Neural cell (in vitro differentiated cells): ENCODE data around the gene SLC13A3. TPM values are rescaled to one million over a fixed set of nuclear protein-coding genes. Genes with fewer than 3 reads are reported as not detected.

Experiments
- H2AFZ ChIP-seq: fragments of 200-600, 300-800 bp; sonication (generic), shearing (Covaris generic); 2 replicates; pipeline ENCODE4 v1.6.0; 2014; ENCODE audit warnings: low read depth, mild to moderate bottlenecking, antibody characterized with exemption, low read length, moderate library complexity
- H3F3A ChIP-seq: fragments of 200-600 bp; shearing (Covaris generic); 2 replicates; pipeline ENCODE4 v1.6.1; 2016; ENCODE audit warnings: mild to moderate bottlenecking, moderate library complexity, mixed read lengths, antibody characterized with exemption, low read length; ENCODE audit not compliant: insufficient read depth, poor library complexity, severe bottlenecking
- H3K27ac ChIP-seq: fragments of 200-600, 300-800 bp; sonication (generic), shearing (Covaris generic); 2 replicates; pipeline ENCODE4 v1.5.1; 2014; ENCODE audit warnings: mild to moderate bottlenecking, low read length, moderate library complexity
- H3K27me3 ChIP-seq: fragments of 300-800, 200-600 bp; sonication (generic), shearing (Covaris generic); 2 replicates; pipeline ENCODE4 v1.6.0; 2014; ENCODE audit warnings: mild to moderate bottlenecking, low read depth, low read length, moderate library complexity; ENCODE audit not compliant: insufficient read depth
- H3K36me3 ChIP-seq: fragments of 300-800, 200-600 bp; sonication (generic), shearing (Covaris generic); 2 replicates; pipeline ENCODE4 v1.5.1; 2014; ENCODE audit warnings: mild to moderate bottlenecking, antibody characterized with exemption, low read length, moderate library complexity; ENCODE audit not compliant: insufficient read depth
- H3K4me2 ChIP-seq: fragments of 300-800, 200-600 bp; sonication (generic), shearing (Covaris generic); 2 replicates; pipeline ENCODE4 v1.6.0; 2014; ENCODE audit warnings: mild to moderate bottlenecking, low read length
- H3K4me3 ChIP-seq: fragments of 300-800, 200-600 bp; sonication (generic), shearing (Covaris generic); 2 replicates; pipeline ENCODE4 v1.5.1; 2014; ENCODE audit warnings: mild to moderate bottlenecking, low read length, moderate library complexity
- H3K79me2 ChIP-seq: fragments of 200-600 bp; shearing (Covaris generic); replicated peaks from 2 replicates; pipeline ENCODE4 v1.6.0; 2014; ENCODE audit warnings: mild to moderate bottlenecking, low read length, moderate library complexity; ENCODE audit not compliant: insufficient read depth
- H3K9ac ChIP-seq: fragments of 300-800, 200-600 bp; sonication (generic), shearing (Covaris generic); 2 replicates; pipeline ENCODE4 v1.6.1; 2016; ENCODE audit warnings: mild to moderate bottlenecking, low read length, mixed read lengths
- H3K9me2 ChIP-seq: fragments of 200-600 bp; shearing (Covaris generic); 2 replicates; pipeline ENCODE4 v1.6.1; 2016; ENCODE audit warnings: mild to moderate bottlenecking, low read length, mixed read lengths; ENCODE audit not compliant: insufficient read depth
- H3K9me3 ChIP-seq: fragments of 200-600, 300-800 bp; sonication (generic), shearing (Covaris generic); 2 replicates; pipeline ENCODE4 v1.6.1; 2016; ENCODE audit warnings: mild to moderate bottlenecking, mixed run types, low read length, moderate library complexity, mixed read lengths
- H4K20me1 ChIP-seq: fragments of 200-600 bp; shearing (Covaris generic); 2 replicates; pipeline ENCODE4 v1.6.1; 2016; ENCODE audit warnings: mild to moderate bottlenecking, mixed run types; ENCODE audit not compliant: insufficient read depth
- EP300 ChIP-seq: fragments of 450-650 bp; conservative IDR thresholded peaks from 2 replicates; pipeline ENCODE4 v1.6.1; 2014; ENCODE audit warnings: antibody characterized with exemption, mild to moderate bottlenecking, moderate library complexity; ENCODE audit not compliant: poor library complexity, severe bottlenecking
- EZH2 ChIP-seq: fragments of 200-600, 300-800 bp; shearing (Covaris generic), sonication (generic); IDR thresholded peaks from 2 replicates; pipeline ENCODE4 v1.6.1; 2014; ENCODE audit warnings: antibody characterized with exemption, low read length, borderline replicate concordance, mild to moderate bottlenecking; ENCODE audit not compliant: insufficient read depth, poor library complexity, severe bottlenecking
- MXI1 ChIP-seq: fragments of 450-650 bp; conservative IDR thresholded peaks from 2 replicates; pipeline ENCODE4 v1.6.1; 2014; ENCODE audit warnings: antibody characterized with exemption, mild to moderate bottlenecking; ENCODE audit not compliant: poor library complexity, severe bottlenecking
- POLR2AphosphoS5 ChIP-seq: IDR thresholded peaks from 2 replicates; pipeline ENCODE4 v1.6.1; 2012
- RAD21 ChIP-seq: fragments of 450-650 bp; conservative IDR thresholded peaks from 2 replicates; pipeline ENCODE4 v1.6.1; 2014; ENCODE audit warnings: antibody characterized with exemption, mild to moderate bottlenecking, moderate library complexity
- SMC3 ChIP-seq: fragments of 450-650 bp; conservative IDR thresholded peaks from 2 replicates; pipeline ENCODE4 v1.6.1; 2014; ENCODE audit warnings: antibody characterized with exemption, mild to moderate bottlenecking, moderate library complexity; ENCODE audit not compliant: poor library complexity
- TAF1 ChIP-seq: IDR thresholded peaks from 2 replicates; pipeline ENCODE4 v1.6.1; 2012; ENCODE audit warnings: low read depth
- polyA plus RNA-seq: library from polyadenylated mRNA; depleted of rRNA; stranded (reverse); fragments of >200 nt; gene quantifications from 2 replicates; pipeline ENCODE4 v1.2.3, GENCODE V29; 2014
- TF ChIP-seq, protein P1 (sequence below): IDR thresholded peaks from 2 replicates; pipeline ENCODE4 v1.6.1; 2012; ENCODE audit warnings: borderline replicate concordance
- TF ChIP-seq, protein P2 (sequence below): fragments of 450-650 bp; IDR thresholded peaks from 2 replicates; pipeline ENCODE4 v1.5.1; 2014; ENCODE audit warnings: antibody characterized with exemption, mild to moderate bottlenecking, moderate library complexity; ENCODE audit not compliant: poor library complexity, severe bottlenecking

SLC13A3 gene
- polyA plus RNA-seq, 1 donor from 2014 or later, result 5.5 TPM

DNA sequence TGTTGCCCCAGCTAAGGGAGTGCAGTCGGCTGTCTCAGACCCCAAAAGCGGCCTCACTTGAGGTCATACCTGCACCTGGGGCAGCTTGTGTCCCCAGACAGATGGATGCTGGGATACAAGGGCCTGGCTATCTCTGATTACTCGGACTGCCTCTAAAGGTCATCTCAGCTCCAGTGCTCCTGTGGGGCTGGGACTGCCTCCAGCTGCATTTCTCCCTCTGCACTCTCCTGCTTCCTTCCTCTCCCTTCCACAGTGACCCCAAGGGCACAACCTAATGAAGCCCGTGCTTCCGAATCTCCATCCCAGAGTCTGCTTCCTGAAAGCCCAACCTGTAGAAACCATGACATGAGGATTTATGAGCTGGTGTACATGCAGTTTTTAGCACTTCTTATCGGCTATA, 78.0 kb downstream of the SLC13A3 start:
- Histone ChIP-seq H3K79me2 (no peaks in the 10 kb centered on the region), H3K27ac (no peak overlapping the region), H3K4me3 (no peak overlapping the region), H3K36me3 (no peaks in the 10 kb centered on the region), H3K27me3 (no peaks in the 10 kb centered on the region), H3K9me3 (no peaks in the 10 kb centered on the region), H3K4me2 (no peak overlapping the region), H2AFZ (no peak overlapping the region), H4K20me1 (no peaks in the 10 kb centered on the region), H3K9me2 (no peaks in the 10 kb centered on the region), H3F3A (no peaks in the 10 kb centered on the region), H3K9ac (no peak overlapping the region)
- TF ChIP-seq POLR2AphosphoS5, result no peak
- TF ChIP-seq EP300, result no peak
- TF ChIP-seq, protein P1, sequence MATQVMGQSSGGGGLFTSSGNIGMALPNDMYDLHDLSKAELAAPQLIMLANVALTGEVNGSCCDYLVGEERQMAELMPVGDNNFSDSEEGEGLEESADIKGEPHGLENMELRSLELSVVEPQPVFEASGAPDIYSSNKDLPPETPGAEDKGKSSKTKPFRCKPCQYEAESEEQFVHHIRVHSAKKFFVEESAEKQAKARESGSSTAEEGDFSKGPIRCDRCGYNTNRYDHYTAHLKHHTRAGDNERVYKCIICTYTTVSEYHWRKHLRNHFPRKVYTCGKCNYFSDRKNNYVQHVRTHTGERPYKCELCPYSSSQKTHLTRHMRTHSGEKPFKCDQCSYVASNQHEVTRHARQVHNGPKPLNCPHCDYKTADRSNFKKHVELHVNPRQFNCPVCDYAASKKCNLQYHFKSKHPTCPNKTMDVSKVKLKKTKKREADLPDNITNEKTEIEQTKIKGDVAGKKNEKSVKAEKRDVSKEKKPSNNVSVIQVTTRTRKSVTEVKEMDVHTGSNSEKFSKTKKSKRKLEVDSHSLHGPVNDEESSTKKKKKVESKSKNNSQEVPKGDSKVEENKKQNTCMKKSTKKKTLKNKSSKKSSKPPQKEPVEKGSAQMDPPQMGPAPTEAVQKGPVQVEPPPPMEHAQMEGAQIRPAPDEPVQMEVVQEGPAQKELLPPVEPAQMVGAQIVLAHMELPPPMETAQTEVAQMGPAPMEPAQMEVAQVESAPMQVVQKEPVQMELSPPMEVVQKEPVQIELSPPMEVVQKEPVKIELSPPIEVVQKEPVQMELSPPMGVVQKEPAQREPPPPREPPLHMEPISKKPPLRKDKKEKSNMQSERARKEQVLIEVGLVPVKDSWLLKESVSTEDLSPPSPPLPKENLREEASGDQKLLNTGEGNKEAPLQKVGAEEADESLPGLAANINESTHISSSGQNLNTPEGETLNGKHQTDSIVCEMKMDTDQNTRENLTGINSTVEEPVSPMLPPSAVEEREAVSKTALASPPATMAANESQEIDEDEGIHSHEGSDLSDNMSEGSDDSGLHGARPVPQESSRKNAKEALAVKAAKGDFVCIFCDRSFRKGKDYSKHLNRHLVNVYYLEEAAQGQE, result no peak
- TF ChIP-seq EZH2, result no peak
- TF ChIP-seq TAF1, result no peak
- TF ChIP-seq SMC3, result no peak
- TF ChIP-seq RAD21, result no peak
- TF ChIP-seq, protein P2, sequence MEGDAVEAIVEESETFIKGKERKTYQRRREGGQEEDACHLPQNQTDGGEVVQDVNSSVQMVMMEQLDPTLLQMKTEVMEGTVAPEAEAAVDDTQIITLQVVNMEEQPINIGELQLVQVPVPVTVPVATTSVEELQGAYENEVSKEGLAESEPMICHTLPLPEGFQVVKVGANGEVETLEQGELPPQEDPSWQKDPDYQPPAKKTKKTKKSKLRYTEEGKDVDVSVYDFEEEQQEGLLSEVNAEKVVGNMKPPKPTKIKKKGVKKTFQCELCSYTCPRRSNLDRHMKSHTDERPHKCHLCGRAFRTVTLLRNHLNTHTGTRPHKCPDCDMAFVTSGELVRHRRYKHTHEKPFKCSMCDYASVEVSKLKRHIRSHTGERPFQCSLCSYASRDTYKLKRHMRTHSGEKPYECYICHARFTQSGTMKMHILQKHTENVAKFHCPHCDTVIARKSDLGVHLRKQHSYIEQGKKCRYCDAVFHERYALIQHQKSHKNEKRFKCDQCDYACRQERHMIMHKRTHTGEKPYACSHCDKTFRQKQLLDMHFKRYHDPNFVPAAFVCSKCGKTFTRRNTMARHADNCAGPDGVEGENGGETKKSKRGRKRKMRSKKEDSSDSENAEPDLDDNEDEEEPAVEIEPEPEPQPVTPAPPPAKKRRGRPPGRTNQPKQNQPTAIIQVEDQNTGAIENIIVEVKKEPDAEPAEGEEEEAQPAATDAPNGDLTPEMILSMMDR, result no peak
- TF ChIP-seq MXI1, result no peak

DNA sequence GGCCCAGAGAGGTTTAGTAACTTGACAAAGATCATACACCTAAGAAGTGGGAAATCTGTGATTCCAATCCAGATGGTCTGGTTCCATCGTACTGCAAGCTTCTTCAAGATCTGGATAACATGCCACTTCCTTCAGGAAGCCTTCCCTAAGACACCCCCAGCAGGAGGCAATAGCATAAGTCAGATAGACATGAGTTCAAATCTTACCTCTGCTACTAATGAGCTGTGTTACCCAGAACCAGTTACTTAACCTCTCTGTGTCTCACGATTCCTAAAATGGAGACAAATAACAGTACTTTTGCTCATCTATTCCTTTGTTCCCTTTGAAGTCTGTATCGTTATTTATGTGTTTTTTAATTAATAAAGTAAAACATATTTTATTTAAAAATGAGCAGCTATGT, 78.5 kb downstream of the SLC13A3 start:
- no peak for TF ChIP-seq SMC3
- TF ChIP-seq, protein P1, result no peak
- no peaks in the 10 kb centered on the region for H3K9me3 ChIP-seq
- H3K9me2 ChIP-seq, result no peaks in the 10 kb centered on the region
- no peak overlapping the region for H3K9ac ChIP-seq
- H4K20me1 ChIP-seq, result no peaks in the 10 kb centered on the region
- H3K36me3 ChIP-seq, result no peaks in the 10 kb centered on the region
- H3K27ac ChIP-seq, result no peak overlapping the region
- H3F3A ChIP-seq, result no peaks in the 10 kb centered on the region
- H3K79me2 ChIP-seq, result no peaks in the 10 kb centered on the region
- H3K4me2 ChIP-seq, result no peak overlapping the region
- no peaks in the 10 kb centered on the region for H3K27me3 ChIP-seq
- H3K4me3 ChIP-seq, result no peak overlapping the region
- H2AFZ ChIP-seq, result no peak overlapping the region
